Nucleus accumbens (tissue), 56 donors: ENCODE measurements around the gene MKRN3.
"Not testable (repeated sequence)": the region's sequence is repeated elsewhere in the genome, so short reads cannot be mapped to it uniquely, and the experiment has no call there.

ENCODE experiments used
- DNase-seq, 56 donors: peaks; one replicate each; lab custom pipeline; 2025; lab: John Stamatoyannopoulos, UW

Gene MKRN3

DNA sequence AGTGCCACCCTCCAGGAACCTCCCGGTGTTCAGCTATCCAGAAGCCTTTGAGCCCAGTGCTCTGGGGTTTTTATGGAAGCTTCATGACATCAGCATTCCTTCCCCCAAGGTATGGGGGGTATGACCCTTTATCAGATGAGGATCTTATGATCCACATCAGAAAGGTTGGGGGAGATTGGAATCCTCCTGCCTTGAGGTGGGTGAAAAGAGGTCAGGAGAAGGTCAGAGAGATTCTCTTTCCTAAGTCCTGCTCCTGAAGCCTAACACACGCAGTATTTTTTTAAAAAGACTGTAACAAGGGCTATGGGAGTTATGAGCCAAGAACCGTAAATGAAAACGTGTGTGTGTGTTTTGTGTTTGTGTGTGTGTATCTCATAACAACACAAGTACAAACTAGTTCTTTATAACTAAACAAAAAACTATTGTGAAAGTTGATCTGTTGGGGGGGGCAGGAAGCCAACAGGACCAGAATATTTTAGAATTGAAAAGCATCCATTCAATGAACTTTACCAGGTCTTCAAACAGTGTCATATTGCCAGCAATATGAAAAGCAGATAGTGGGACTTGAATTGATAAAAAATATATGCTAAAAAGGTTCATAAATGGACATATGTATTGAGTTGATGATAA, 13.2 kb downstream of the MKRN3 start:
- no peak for DNase-seq

DNA sequence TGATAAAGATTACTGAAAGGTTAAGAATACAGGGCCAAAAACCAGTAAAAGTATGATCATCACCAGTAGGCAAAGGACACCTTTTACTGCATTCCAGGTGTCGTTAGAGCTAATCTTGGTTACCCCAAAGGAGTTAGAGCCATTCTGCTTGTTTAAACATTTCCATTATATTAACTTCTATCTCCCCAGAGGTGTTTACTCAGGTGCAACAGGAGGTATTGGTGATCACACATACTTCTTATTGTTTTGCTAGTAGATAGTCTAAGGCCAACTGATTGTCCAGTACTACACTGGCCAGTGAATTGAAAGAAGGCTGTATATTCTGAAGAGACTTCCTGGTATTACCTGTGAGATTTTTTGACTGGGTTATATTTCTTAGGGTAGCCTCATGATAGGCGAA, 22.8 kb downstream of the MKRN3 start:
- DNase-seq = no peak

GRCh38 chr15:23589012-23589411, 23.5 kb downstream of the MKRN3 start:
- DNase-seq = no peak

- DNase-seq = no peak
These were observed 28.8 kb downstream of the MKRN3 start for GRCh38 chr15:23594252-23594770.

- DNase-seq = no peak
These were observed 29.9 kb downstream of the MKRN3 start for GRCh38 chr15:23595368-23595767.

DNA sequence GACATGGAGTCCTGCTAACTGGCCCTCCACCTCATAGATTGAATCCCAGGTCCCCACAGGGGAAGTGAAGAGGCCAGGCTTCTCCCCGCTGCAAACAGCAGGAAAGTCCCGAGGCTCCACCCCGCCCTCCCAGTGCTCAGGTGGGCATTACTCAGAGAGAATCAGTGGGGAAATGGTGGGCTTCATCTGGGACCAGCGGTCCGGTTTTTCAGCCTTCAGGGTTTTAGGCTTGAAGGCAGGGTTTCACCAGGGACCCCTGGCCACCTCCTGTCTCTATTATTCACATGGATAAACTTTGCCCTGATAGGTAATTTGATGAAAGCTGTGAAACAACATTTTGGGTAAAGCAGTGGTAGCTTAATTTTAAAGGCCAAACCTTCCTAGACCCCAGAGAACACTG, 31.3 kb downstream of the MKRN3 start:
- DNase-seq = no peak

DNA sequence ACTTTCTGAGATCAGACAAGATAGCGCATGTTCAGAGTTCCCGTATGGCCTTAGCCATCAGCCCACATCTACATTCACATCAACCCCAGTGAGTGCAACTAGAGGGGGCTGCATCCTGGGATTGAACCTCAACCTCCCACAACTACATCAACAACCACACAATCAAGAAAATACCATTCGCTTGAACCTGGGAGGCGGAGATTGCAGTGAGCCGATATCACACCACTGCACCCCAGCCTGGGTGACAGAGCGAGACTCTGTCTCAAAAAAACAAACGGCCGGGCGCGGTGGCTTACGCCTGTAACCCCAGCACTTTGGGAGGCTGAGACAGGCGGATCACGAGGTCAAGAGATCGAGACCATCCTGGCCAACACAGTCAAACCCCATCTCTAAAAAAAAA, 31.8 kb downstream of the MKRN3 start:
- not testable (repeated sequence) for DNase-seq

DNA sequence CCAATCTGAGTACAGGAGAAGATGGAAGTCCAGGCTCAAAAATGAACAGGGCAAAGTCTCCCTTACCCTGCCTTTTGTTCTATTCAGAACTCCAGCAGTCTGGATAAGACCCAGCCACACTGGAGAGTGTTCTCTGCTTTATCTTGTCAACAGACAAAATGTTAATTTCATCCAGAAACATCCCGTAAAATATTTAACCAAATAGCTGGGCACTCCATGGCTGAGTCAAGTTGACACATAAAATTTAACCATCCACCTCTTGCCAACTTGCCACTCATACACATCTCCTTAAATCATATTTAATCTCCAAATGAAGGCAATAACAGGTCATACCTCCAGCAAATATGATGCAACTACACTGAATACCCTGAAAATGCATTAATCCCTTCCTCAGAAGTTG, 33.6 kb downstream of the MKRN3 start:
- DNase-seq = no peak

- no peak for DNase-seq
These were observed 36.6 kb downstream of the MKRN3 start for GRCh38 chr15:23602124-23602523.

GRCh38 chr15:23606226-23606625, 40.8 kb downstream of the MKRN3 start:
- no peak for DNase-seq

DNA sequence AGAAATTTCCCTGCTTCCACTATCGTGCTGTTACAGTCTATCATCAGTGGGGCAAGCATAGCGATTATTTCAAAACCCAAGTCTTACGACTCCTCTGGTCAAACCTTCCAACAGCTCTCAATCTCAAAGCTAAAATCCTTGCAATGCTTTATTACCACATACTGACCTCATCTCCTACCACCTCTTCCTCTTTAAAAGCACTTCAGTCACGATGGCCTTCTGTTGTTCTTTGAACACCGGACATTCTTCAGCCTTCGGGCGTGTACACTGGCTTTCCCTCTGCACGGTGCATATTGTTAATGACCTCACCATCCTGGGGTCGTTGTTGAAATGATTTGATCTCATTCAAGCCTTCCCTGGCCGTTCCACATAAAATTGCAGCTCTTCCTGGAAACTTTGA, 51.1 kb downstream of the MKRN3 start:
- DNase-seq = no peak
